Islet precursor cell (in vitro differentiated cells): Measurements from ENCODE around the gene PYGM.

Experiments used
- DNase-seq: peaks from one replicate; pipeline ENCODE4 v3.0.0-alpha.2; 2018

Gene PYGM

DNA sequence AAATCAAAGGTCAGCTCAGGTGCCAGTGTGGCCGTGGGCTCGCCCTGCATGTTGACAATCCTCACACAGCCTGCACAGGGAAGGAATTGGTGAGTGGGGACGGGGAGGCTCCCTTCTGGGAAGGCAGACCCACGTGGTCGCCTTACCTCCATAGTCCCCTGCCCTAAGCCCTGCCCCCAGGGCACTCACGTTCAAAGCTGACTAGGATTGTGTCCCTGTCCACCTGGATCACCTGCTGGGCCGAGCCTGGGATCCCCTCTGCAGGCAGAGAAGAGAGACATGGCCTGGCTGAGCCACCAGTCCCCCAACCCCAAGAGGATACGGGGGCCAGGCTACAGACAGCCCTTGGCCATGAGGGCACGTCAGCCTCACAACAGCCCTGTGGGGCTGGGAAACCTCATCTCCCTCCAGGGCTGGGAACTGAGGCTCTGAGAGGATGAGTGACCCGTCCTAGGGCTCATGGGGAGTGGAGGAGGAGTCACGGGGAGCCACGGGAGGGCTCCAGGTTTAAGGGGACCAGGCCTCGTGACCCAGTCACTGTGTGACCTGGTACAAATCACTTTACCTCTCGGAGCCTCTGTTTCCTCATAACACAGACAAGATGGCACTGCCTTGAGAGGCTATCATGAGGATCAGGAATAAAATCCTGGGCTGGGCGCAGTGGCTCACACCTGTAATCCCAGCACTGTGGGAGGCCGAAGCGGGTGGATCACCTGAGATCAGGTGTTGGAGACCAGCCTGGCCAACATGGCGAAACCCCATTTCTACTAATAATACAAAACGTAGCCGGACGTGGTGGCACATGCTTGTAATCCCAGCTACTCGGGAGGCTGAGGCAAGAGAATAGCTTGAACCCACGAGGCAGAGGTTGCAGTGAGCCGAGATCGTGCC, 30.7 kb upstream of the PYGM start:
- no peak for DNase-seq

DNA sequence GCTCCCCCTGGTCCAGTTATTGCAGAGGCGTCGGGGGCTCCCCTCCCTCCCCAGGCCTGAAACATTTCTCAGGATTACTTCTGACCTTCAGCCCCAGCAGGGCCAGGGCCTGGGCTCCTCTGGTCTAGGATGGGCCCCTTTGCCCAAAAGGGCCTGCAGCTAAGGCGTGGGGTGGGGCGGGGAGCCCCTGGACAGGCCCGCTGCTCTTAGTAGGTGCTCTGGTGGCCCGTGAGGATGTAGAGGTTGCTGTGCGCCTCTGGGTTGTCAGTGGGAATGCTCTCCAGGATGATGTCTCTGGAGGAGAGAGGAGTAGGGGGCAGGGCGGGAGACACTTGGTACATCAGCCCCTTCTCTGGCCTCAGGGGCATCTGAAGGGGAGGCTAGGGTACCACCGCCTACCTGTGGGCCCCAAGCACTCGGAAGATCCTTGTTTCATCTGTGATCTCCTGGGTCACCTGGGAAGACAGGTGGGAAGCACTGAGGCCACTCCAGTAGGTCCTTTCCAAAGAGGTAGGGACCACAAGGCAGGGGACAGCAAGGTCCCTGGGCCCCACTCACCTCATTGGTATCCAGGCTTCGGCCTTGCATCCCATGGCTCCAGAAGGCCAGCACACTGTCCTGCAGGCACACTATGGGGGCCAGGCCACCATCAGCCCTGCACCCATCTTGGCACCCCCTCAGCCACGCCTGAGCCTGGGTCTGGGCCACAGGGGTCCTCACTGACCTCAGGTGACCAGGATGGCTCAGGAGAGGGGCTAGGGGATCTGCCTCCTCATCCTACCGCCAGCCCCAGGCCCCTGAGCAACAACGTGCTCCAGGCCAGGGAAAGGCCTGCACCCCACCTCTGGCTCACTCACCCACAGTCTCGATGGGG, 29.8 kb upstream of the PYGM start:
- DNase-seq: no peak

DNA sequence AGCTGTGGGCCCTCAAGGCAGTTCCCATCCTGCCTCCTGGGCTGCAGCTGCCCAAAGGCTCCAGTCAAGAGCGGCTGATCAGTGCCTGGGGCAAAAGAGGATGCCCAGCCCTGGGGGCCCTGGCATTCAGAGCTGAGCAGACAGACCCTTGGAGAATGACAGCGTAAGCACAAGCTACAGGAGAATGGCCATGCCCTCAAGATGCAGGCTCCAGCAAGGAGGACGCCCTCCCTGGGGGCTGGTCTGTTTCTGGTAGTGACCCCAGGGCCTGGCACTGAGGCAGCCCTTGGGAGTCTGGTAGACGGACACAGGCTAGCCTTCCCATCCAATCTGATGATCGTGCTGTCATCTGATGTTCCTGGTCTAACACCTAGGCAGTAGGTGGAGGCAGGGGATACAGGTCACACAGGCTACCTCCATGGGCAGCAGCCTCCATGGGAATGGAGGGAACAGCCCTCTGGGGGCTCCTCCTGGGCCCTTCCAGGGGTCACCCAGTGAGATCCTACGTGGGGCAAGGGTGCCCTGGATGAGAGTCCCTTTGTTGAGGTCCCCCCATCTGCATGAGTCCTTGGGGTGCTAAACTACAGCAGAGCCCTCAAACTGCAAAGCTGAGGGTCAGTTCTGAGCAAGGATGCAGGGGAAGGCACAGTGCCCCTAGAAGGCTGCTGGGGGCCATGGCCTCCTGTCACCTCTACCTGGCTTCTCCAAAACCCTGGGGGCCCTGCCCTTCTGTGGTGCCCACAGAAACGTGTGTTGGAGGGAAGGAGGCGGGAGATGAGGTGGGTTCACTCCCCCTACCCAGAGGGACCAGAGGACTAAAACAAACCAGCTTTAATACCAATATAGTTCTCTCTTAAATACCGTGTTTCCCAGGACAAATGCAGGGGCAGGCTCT, 28.8 kb upstream of the PYGM start:
- DNase-seq: no peak

DNA sequence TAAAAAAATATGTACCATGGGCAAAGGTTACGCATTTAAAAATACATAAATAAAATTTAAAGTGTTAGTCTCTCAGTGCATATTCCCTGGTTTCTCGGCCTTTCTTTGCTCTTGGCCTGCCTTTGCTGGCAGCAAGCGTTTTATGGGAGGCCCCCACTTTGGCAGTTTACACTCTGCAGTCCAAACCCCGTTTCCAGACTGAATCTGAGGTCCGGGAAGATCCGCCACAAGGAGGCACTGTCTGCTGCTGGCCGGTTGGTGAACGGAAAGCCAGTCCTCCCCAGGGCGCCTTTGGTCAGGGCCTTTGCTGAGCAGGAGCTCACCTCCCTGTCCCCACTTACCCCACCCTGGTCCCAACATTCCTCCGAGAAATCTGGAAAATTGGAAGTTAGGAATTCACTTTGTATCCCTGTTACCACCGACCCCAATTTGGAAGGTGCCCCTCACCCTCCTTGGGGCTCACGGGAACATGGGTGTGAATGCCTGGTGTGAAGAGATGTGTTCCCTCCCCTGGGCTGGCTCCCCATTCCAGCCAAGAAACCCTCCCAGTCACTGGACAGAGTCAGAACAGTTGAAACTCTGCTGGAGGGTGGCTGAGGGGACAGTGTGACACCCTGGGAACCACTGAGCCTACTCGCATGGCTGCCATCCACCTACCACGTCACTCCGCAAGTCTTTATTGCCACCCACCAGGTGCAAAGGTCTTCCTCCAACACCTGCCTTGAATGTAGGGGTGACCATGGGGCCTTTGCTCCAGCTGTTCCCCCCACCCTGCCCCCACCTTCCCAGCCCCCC, 27.9 kb upstream of the PYGM start:
- DNase-seq: peak; percentile 75

DNA sequence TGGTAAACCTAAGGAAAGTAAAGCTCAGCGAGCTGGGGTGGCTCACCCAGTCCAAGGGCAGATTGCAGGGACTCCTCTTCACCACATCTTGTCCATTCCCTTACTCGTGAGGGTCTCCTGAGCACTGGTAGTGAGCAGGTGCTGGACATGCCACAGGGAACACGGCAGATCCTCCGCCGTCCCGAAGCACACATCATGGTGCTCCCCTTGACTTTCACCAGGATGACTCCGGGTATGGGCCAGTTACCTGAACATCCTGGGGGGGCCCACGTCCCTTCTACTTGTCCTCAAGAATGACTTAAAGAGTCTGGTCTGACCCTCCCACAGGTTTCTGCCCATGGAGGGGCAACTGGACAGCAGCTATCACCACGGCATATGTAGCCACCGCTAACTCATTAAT, 26.5 kb upstream of the PYGM start:
- no peak for DNase-seq

DNA sequence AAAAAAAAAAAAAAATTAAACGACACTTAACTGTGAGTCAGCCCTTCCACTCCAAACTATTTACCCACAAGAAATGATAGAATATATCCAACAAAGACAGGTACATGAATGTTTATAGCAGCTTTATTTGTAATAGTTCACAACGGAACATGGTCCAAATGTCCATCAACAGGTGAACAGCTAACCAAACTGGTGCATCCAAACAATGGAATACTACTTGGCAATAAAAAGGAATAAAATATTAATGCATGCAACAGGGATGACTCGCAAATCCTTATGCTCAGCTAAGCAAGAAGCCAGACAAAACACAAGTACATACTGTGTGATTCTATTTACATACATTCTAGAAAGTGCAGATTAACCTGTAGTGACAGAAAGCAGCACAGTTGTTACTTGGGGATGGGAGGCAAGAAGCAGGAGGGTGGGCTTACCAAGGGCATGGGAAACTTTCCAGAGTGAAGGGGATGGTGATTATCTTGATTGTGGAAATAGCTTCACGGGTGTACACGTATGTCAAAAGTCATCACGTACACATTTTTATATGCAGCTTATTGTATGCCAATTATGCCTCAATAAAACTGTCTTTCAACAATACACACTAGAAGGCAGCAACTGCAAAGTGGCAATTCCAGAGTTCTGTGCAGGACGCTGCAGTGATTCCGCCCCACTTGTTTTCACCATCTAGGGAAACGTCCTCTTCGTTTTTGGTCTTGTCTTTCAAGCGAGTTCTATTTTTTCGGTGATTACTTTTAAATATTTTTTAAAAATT, 25.2 kb upstream of the PYGM start:
- DNase-seq: no peak

DNA sequence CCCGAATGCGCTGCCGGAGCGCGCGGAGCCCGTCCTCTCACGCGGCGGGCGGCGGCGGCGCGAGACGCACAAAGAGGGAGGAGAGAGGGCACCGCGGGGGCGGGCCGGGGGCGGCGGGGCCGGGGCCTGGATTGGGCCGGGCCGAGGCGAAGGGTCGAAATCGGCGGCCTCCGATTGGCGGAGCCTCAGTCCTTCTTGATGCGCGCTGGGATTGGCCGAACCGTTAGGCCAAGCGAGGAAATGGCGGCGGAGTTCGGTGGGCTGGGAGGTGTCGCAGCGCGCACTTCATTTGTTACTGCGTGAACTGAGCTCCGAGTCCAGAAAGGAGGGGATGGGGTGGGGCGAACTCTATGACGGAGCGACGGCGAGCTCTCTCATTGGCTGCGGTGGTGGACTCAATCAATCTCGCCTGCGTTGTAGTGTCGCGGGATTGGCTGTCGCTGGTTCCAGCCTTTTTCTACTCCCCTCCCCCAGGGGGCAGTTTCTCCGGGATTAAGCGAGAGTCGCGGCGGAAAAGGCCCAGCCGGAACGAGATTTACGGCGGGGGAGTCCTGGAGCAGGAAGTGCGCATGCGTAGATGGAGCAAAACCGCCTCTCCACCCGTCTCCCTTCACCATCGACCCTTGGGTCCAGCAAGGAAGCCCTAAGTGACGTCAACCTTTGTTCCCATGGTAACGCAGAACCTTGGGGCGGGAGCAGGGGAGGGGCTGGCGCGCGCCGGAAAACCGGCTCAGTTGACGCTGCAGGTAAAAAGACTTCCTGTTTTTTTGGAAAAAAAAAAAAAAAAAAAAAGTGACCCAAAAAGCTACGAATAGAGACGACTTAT, 18.9 kb upstream of the PYGM start, which contains the start of gene SF1:
SF1 (minus strand) TSS at position 70 of the 826 bp plus-strand sequence. CDS start 150 bp downstream, outside the sequence.
- DNase-seq: peak; percentile 100

DNA sequence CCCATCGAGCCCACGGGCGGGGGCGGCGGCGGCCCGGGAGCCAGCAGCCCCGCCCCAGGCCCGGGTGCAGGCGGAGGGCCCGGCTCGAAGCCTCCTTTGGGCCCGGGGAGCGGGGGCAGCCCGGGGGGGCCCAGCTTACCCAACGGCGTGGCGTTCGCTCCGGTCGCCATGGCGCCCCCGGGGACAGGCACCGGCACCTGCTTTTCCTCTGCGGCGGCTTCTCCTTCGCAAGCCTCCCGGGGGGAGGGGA, 18.4 kb upstream of the PYGM start:
- no peak for DNase-seq

DNA sequence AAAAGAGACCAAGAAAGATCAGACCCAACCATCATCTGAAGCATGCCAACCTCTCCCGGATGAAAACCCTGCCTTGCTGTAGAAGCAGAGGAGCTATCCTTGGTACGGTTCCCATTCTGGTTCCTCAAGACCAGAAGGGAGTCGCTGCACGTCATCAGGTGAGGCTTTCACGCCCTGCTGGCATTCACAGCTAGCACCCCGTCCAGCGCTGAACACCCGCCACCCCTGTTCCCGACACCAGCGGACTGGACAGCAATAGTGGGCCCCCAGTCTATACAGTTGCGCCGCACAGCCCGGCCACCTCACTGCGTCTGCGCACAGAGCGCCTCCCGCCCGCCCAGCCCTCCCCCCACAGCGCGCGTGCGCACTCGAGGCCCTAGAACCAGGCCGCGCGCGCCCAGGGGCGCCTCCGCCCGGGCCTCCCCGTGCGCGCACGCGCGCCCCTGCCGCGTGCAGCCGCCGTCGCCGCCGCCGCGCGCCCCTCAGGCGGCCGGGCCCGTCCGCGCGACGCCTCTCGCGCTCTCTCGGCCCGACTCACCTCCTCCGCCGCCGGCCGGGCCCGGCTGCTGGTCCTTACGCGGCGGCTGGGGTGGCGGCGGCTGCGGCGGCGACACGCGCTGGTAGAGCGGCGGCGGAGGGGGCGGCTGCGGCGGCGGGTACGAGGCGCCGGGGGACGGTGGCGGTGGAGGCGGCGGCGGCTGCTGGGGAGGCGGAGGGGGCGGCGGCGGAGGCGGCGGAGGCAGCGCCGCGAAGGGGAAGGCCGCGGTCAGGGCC, 17.9 kb upstream of the PYGM start:
- peak; percentile 80 for DNase-seq

DNA sequence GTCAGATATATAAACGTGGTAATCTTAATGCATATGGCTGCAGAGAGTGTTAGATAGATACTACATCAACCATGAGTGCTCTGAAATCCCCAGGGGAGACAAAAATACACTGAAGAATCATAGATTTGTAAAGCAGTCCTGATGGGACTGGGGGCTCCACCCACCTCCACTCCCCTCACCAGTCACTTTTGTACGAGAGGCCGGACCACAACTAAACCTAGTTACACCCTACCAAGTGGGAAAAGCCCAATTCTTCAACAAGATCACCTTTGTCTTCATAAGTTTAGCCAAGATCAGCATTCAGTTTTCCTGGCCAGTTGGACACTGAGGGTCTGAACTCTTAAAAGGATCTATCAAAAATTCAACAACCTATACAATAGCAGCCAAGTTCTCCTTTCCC, 17.1 kb upstream of the PYGM start:
- DNase-seq: no peak

DNA sequence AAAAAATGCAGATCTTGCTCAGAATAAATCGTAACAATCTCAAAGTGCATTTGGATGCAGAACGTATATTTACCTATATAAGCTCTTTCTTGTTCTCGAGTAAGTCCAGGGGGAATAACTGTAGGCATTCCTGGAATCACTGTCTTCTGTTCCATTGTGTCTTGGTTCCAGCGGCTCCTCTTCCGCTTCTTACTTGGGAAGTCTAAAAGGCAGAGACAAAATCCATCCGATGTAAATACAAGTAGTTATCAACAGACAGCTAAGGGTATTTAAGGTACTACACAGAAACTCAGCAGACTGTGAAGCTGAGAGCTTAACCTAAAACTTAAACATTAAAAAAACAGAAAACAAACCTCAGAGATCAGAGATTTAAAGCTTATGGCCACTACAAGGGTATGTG, 16.7 kb upstream of the PYGM start:
- no peak for DNase-seq

DNA sequence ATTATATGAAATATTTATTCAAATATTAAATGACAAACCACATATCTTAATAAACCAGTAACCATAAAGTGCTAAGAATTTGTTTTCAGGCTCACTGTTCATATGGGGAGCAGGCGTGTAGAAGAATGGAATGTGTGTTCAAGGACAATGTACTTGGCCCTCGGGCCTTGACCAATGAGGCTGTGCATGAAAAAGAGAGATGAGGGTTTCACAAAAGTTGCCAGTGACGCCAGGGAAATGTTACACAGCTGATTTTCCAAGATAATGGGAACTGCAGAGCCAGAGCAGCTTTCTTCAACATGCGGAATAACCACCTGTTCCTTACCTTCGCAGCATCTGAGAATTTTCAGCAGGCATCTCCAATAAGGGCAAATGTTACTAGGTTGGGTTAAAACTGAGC, 14.4 kb upstream of the PYGM start:
- no peak for DNase-seq

DNA sequence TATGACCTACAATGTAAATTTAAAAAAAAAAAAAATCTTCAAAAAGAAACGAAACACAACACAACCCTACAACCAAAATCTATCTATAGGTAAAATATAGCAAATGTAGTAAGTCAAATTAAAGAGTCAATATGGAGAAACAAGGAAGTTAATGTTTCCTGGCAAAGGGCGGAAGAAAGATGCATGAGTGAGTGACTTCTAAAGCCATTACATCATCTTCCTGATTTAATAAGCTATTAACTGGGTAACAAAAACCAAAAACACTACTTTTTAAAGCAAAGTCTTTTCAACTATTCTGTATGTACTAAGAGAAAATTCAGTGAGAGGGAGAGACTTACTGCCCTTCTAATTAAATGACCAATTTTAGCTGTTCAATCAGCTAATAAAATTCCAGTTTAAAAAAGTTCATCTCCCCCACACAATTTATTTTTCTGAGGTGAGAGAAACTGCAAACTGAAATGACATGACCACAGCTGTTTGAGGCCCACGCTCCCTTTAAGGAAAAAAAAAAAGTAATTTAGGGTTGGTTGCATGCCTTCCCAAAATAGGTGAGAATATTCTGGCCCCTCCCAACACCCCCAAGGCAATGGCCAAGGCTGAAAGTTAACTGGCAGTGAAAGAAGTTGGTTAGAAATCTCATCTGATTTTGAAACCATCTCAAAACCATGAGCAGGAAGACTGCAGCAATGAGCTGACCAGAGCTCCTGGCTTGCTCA, 12.7 kb upstream of the PYGM start:
- no peak for DNase-seq

DNA sequence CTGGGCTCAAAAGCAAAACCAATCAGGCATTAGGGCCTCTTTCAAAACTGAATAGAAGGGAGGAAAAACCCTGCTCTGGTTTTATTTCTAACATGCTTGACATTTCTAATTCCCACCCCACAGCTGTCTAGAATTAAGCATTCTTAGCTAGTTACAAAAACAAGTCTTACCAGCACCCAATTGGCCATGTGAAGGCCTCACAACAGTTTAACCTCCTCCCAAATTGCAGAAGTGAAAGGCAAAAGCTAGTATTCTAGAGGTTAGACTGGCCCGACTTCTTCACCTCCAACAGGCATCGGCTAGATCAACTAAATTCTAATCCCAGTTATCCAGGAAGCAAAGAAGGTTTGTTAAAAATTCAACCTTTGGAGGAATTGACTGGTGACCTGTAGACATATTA, 12.1 kb upstream of the PYGM start:
- DNase-seq: no peak

DNA sequence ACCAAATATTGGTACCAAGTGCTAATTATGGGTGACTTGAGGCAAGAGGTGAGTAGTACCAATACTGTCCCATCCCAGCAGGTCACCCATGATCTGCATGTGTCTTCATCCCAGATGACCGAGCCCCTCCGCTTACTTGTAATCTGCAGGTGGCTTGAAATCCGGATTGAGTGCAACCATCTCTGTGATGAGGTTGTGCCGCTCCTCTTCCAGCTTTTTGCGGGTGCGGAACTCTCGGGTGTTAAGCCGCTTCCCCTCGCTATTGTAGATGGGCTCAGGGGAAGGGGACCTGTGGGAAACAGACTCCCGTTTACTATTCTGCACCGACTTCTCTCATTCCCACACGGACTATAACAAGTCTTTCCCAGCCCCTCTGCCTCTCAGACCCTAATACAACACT, 10.3 kb upstream of the PYGM start:
- no peak for DNase-seq

DNA sequence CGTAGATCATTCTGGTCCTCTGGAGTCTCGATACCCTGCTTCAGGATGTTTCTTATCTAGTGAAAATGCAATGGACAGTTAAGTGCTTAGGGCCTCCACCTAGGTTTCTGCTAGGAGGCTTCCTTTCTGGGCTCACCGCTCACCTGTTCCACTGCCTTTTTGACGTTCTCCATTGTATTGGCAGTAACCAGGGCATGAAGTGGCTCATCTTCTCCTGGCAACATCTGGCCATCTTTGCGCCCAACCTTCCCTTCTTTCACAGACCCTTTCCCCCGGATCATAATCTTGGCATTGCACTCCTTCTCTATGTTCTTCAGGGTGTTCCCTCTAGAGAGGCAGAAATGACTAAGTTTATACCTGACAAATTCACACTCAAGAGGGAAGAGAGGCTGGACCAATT, 9.5 kb upstream of the PYGM start:
- DNase-seq: no peak

DNA sequence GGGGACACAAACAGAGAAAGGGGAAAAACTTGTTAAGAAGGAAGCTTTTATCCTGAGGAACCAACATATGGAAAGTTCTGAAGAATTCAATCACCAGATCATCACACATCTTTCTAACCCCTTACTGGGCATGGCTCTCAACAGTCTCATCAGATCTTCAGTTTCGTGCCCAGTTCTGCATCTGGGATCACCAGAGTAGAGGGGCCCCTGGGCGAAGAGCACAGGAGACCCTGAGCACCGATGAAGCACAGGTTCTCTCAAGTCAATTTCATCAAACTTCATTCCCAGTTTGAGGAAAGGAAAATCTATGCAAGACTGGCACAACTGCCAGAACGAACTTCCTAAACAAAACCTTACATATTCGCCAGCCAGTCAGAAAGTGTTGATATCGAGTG, 8.5 kb upstream of the PYGM start:
- DNase-seq: no peak

DNA sequence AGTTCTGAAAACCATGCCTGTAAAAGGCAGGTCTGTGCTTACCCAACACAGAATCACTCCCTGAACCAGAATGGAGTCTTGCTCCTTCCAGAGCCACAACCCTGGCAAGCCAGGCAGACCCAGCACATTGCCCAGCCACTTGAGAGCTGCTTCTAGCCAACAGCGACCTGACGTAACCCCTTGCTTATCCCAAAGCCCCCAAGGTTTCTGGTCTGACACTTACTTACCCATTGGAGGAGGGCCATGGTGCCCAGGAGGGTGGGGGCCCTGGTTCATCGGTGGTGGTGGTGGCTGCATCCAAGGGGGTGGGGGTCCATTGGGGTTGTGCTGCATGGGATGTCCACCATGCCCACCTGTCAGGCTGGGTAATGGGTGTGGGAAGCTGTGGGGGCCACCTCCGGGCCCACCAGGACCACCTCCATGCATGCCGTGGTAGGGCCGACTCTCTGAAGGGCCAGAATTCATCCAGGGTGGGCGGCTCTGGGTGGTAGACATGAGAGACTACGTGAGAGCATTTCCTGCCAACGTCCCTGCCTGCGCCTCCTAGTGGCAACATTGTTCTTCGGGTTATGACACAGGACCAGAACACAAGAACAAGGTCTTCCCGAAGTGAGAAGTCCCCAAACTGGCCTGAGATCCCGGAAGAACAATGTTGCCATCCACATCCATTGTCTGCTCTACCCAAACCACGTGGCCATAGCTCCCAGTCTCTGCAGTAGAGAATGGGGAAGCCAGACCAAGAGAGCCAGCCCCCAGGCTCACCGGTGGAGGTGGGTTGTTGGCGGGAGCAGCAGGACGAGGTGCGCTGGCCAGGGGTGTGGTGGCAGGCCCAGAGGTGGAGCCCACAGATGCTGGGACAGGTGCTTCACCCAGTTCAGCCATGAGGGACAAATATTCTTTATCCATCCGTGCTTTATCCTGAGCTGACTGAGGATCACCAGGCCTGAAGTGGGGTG, 7.8 kb upstream of the PYGM start:
- peak; percentile 88 for DNase-seq
